HepG2 (cell line): ENCODE measurements around the gene GREM2. TPM values are rescaled to one million over a fixed set of nuclear protein-coding genes. Genes with fewer than 3 reads are reported as not detected.

Experiments
- ATAC-seq: fragments of 200-7000 bp; cut with Tn5 transposase; 3 replicates; pipeline ENCODE4 v1.9.1; 2020; ENCODE audit warnings: mild to moderate bottlenecking, moderate library complexity
- BruUV-seq: library from RNA; stranded (reverse); fragments of 400-500 nt; replicated peaks from 2 replicates; lab custom pipeline; 2021; lab: Mats Ljungman, UMichigan
- CTCF ChIA-PET: fragments of 300-600 bp; formaldehyde crosslinking; extraction: SDS; loops from one replicate; lab custom pipeline; 2021; ENCODE audit warnings: low total read pairs, inconsistent platforms, low intra/inter-chr PET ratio; lab: Yijun Ruan, JAX
- POLR2A ChIA-PET: fragments of 350-600 bp; sonication (Branson Sonifier 250); formaldehyde crosslinking; loops from one replicate; lab custom pipeline; 2020; ENCODE audit warnings: antibody characterized with exemption, inconsistent platforms; lab: Yijun Ruan, JAX
- DNase-seq: peaks from one replicate; pipeline ENCODE4 v3.0.0-alpha.2; 2015; ENCODE audit warnings: low spot score
- FAIRE-seq: peaks from 3 replicates; lab custom pipeline; 2011; peaks lifted over from hg19 to GRCh38; lab: Jason Lieb, UNC
- H2AFZ ChIP-seq: one replicate; pipeline ENCODE4 v1.6.1; 2011; ENCODE audit warnings: low read length, inconsistent platforms
- H3K27ac ChIP-seq: fragments of 300-600 bp; 3 replicates; pipeline ENCODE4 v1.8.0; 2011; ENCODE audit warnings: mixed run types, mild to moderate bottlenecking, mixed read lengths, low read length, inconsistent platforms; ENCODE audit not compliant: insufficient read depth; ENCODE audit errors: extremely low read length
- H3K27me3 ChIP-seq, 2 experiments: fragments of 200-600 bp in 1 of 2; 2 replicates in 1 of 2; 3 replicates in 1 of 2; pipeline versions ENCODE4 v1.6.0 to v1.8.0; 2011; ENCODE audit warnings: low read length in 2 of 2, mild to moderate bottlenecking in 2 of 2, moderate library complexity in 2 of 2, inconsistent platforms in 1 of 2; ENCODE audit not compliant: insufficient read depth in 2 of 2, control insufficient read depth in 1 of 2
- H3K36me3 ChIP-seq, 2 experiments: fragments of 200-600 bp in 1 of 2; replicated peaks in 1 of 2; 2 replicates in 1 of 2; 3 replicates in 1 of 2; pipeline versions ENCODE4 v1.5.1 to v1.8.0; 2011; ENCODE audit warnings: low read length in 2 of 2, inconsistent platforms in 1 of 2; ENCODE audit not compliant: insufficient read depth in 2 of 2, control insufficient read depth in 1 of 2
- H3K4me1 ChIP-seq: 2 replicates; pipeline ENCODE4 v1.5.1; 2012; ENCODE audit warnings: low read length, inconsistent platforms; ENCODE audit not compliant: insufficient read depth
- H3K4me2 ChIP-seq: 2 replicates; pipeline ENCODE4 v1.6.0; 2011; ENCODE audit warnings: low read depth, low read length, inconsistent platforms
- H3K4me3 ChIP-seq, 3 experiments: fragments of 200-600 bp in 1 of 3; sonication (generic), shearing (Covaris generic) in 1 of 3; replicated peaks in 1 of 3; 2 replicates each; pipeline ENCODE4 v1.5.1; 2011 to 2016; ENCODE audit warnings: low read length in 3 of 3, inconsistent platforms in 2 of 3, low read depth in 2 of 3, mild to moderate bottlenecking in 2 of 3, control low read depth in 1 of 3, mixed read lengths in 1 of 3; ENCODE audit not compliant: insufficient read depth in 1 of 3
- H3K79me2 ChIP-seq: one replicate; pipeline ENCODE4 v1.6.1; 2011; ENCODE audit warnings: low read length, inconsistent platforms; ENCODE audit not compliant: insufficient read depth
- H3K9ac ChIP-seq: 2 replicates; pipeline ENCODE4 v1.6.0; 2011; ENCODE audit warnings: mild to moderate bottlenecking, low read depth, low read length, inconsistent platforms; ENCODE audit not compliant: insufficient read depth
- H3K9me3 ChIP-seq: 2 replicates; pipeline ENCODE4 v1.5.1; 2012; ENCODE audit warnings: mild to moderate bottlenecking, low read length
- H4K20me1 ChIP-seq: 2 replicates; pipeline ENCODE4 v1.6.0; 2011; ENCODE audit warnings: inconsistent platforms, mild to moderate bottlenecking, low read length, moderate library complexity; ENCODE audit not compliant: insufficient read depth
- GPN1 ChIP-seq: sonication (generic); formaldehyde crosslinking; IDR thresholded peaks from 2 replicates; pipeline ENCODE4 v1.5.1; 2020; ENCODE audit warnings: missing genetic modification reagents, borderline replicate concordance
- KAT7 ChIP-seq: IDR thresholded peaks from 2 replicates; pipeline ENCODE4 v1.6.1; 2018; ENCODE audit warnings: borderline replicate concordance, missing compliant biosample characterization
- MNT ChIP-seq: fragments of 450-650 bp; IDR thresholded peaks from 2 replicates; pipeline ENCODE4 v1.6.1; 2016
- MTA1 ChIP-seq: sonication (generic); formaldehyde crosslinking; IDR thresholded peaks from 2 replicates; pipeline ENCODE4 v1.4.0; 2020; ENCODE audit warnings: missing genetic modification reagents, mild to moderate bottlenecking, borderline replicate concordance
- NR0B2 ChIP-seq: sonication (generic); formaldehyde crosslinking; IDR thresholded peaks from 2 replicates; pipeline ENCODE4 v1.4.0; 2020; ENCODE audit warnings: mild to moderate bottlenecking, missing genetic modification reagents
- RXRA ChIP-seq: sonication (generic); formaldehyde crosslinking; IDR thresholded peaks from 2 replicates; pipeline ENCODE4 v1.5.1; 2020; ENCODE audit warnings: missing genetic modification reagents
- TFAP4 ChIP-seq: sonication (generic); IDR thresholded peaks from 2 replicates; pipeline ENCODE4 v1.6.1; 2016; ENCODE audit warnings: low read depth, borderline replicate concordance
- ZNF362 ChIP-seq: sonication (generic); formaldehyde crosslinking; IDR thresholded peaks from 2 replicates; pipeline ENCODE4 v1.4.0; 2020; ENCODE audit warnings: missing genetic modification reagents, mild to moderate bottlenecking, borderline replicate concordance
- ZNF609 ChIP-seq: sonication (generic); formaldehyde crosslinking; IDR thresholded peaks from 2 replicates; pipeline ENCODE4 v1.4.0; 2020; ENCODE audit warnings: mild to moderate bottlenecking, missing genetic modification reagents, borderline replicate concordance
- ZNF850 ChIP-seq: sonication (generic); formaldehyde crosslinking; conservative IDR thresholded peaks from 2 replicates; pipeline ENCODE4 v1.9.0; 2021; ENCODE audit warnings: mild to moderate bottlenecking, missing genetic modification reagents
- WGBS: methylation state at CpG from one replicate; pipeline ENCODE4 v1.1.6; 2017; ENCODE audit warnings: low lambda C conversion rate; 5-methylcytosine and 5-hydroxymethylcytosine counted together
- in situ Hi-C: cut with HindIII; loops from 2 replicates; pipeline ENCODE4 v1.10.0; 2017; ENCODE audit warnings: low pct_unique_long_range_greater_than_20kb; ENCODE audit not compliant: extremely low pct_ligation_motif_present
- intact Hi-C: fragments of 100-400 bp; cut with micrococcal nuclease; formaldehyde crosslinking; loops from one replicate; pipeline ENCODE4 v1.10.0; 2022; ENCODE audit not compliant: unreplicated experiment
- polyA plus RNA-seq, 8 experiments: library from polyadenylated mRNA; depleted of rRNA in 3 of 8; stranded (reverse) in 7 of 8; unstranded in 1 of 8; fragments of >200 nt; fragmentation: Illumina TruSeq in 4 of 8; extraction: Trizol in 4 of 8; gene quantifications; 2 replicates each; pipeline versions ENCODE4 v1.2.1 to v1.2.3, GENCODE V29; 2011 to 2016; ENCODE audit warnings: low read depth in 4 of 8, missing spikeins in 1 of 8, mixed read lengths in 1 of 8; ENCODE audit not compliant: insufficient read depth in 1 of 8
- total RNA-seq, 5 experiments: library from RNA; depleted of rRNA; stranded (reverse); fragments of >200 nt; fragmentation: Illumina TruSeq; extraction: Trizol; gene quantifications; 2 replicates each; pipeline ENCODE4 v1.2.3, GENCODE V29; 2016; ENCODE audit warnings: low read depth in 1 of 5

The GREM2 gene
- total and polyA plus RNA-seq, 2 of the 13 experiments (the other 11 are each of a cell fraction or from before 2014, with no cell fraction given): 0.07 TPM; not detected in 1

GRCh38 chr1:240487493-240487892, 124.5 kb downstream of the GREM2 start (continued):
- TF ChIP-seq ZNF362 (no peak), MNT (no peak), GPN1 (CRISPR knock-in tag) (no peak), NR0B2 (CRISPR knock-in tag) (no peak)

GRCh38 chr1:240486611-240487010, 125.3 kb downstream of the GREM2 start:
- in situ Hi-C loops: no loop called here
- CTCF ChIA-PET: no interaction called here
- no peaks in the 10 kb centered on the region for H3K27me3 ChIP-seq
- H3K79me2 ChIP-seq: no peaks in the 10 kb centered on the region
- H3K4me3 ChIP-seq: no peak overlapping the region
- H3K27ac ChIP-seq: no peak overlapping the region
- FAIRE-seq: no peak
- H4K20me1 ChIP-seq: no peaks in the 10 kb centered on the region
- intact Hi-C loops: no loop called here
- no peaks in the 10 kb centered on the region for H3K4me1 ChIP-seq
- BruUV-seq: no TSS peak
- H3K4me2 ChIP-seq: no peak overlapping the region
- TF ChIP-seq ZNF850 (no peak), ZNF609 (CRISPR knock-in tag) (no peak), RXRA (CRISPR knock-in tag) (no peak), KAT7 (CRISPR knock-in tag) (no peak), MTA1 (no peak), TFAP4 (no peak)
- TF ChIP-seq, all 625 proteins: peak for 0
- Histone ChIP-seq H3K36me3 (no peaks in the 10 kb centered on the region), H2AFZ (no peak overlapping the region), H3K9ac (no peak overlapping the region), H3K9me3 (no peaks in the 10 kb centered on the region)
- no peak for ATAC-seq
- POLR2A ChIA-PET: no interaction called here
- DNase-seq: no peak
- WGBS: 24% methylated on average over 6 of the region's 6 CpGs
